GM13977 (cell line): ENCODE results near the gene CDPF1.

Source experiments
- DNase-seq: peaks from one replicate; pipeline ENCODE4 v3.0.0; 2012; ENCODE audit warnings: low spot score
- in situ Hi-C: fragments of 300-500 bp; cut with MboI; formaldehyde crosslinking; loops from one replicate; pipeline ENCODE4 v1.12.0; 2022; ENCODE audit warnings: low sequenced_read_pairs, low pct_unique_long_range_greater_than_20kb, mixed read lengths, inconsistent platforms; ENCODE audit not compliant: unreplicated experiment
- TF ChIP-seq, protein P1 (sequence below): IDR thresholded peaks from 2 replicates; pipeline ENCODE4 v1.5.1; 2012; ENCODE audit warnings: mild to moderate bottlenecking, control low read depth; ENCODE audit not compliant: insufficient read depth; ENCODE audit errors: extremely low read depth, missing control alignments

The CDPF1 gene

DNA sequence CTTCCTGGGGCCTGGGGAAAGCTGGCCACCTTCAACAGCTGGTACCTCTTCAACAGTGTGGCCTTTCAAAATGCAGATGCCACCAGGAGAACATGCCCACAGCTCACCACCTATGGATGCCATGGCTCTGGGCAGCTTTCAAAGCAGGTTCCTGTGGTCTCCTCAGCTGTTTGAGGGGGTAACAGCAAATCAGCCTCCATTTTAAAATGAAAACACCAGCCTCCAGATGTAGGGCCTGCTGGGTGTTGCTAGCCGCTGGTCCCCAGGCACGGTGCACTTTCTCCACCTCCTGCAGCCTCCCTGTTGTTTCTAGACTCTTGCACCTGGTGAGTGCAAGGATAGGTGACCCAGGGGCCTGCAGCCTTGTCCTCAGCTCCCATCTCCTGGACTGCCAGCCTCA lies 10.0 kb downstream of the CDPF1 start:
- in situ Hi-C loops: no loop called here
- no peak for DNase-seq
- TF ChIP-seq, protein P1, sequence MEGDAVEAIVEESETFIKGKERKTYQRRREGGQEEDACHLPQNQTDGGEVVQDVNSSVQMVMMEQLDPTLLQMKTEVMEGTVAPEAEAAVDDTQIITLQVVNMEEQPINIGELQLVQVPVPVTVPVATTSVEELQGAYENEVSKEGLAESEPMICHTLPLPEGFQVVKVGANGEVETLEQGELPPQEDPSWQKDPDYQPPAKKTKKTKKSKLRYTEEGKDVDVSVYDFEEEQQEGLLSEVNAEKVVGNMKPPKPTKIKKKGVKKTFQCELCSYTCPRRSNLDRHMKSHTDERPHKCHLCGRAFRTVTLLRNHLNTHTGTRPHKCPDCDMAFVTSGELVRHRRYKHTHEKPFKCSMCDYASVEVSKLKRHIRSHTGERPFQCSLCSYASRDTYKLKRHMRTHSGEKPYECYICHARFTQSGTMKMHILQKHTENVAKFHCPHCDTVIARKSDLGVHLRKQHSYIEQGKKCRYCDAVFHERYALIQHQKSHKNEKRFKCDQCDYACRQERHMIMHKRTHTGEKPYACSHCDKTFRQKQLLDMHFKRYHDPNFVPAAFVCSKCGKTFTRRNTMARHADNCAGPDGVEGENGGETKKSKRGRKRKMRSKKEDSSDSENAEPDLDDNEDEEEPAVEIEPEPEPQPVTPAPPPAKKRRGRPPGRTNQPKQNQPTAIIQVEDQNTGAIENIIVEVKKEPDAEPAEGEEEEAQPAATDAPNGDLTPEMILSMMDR: no peak

DNA sequence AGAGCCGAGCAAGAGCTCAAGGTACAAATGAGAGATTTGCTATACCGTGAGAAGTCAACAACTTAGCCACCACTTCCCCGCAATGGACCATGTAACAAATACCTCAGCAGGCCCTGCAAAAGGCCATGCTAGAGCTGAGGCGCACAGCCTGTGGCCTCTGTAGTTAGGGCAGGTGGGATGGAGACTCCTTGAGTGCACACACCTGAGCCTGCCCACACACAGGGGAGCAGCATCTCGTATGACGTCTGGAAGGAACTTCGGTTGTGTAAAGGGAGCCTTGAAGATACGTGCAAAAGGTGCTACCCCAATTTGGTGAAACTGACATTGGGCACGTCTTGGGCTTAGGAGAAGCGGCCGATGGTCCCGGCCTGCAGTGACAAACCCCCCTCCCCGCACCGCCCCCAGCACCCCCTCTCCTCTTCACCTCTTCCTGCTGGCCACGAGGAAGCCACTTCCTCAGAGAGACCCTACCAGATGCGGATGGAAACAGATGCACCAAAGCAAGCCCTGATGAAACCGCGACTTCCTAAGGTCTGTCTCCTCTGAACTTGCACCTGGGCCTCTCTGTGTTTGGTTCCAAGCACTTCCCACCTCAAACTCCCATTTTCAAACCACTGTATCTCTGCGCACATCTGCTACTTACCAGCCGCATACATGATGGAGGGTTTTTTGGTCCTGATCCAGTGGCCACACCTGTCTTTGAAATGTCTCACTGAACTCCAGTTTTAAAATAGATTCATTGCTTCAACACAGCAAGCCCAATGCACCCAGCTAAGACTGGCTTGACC lies 10.6 kb downstream of the CDPF1 start:
- in situ Hi-C loops: no loop called here
- no peak for DNase-seq
- TF ChIP-seq, protein P1: no peak

DNA sequence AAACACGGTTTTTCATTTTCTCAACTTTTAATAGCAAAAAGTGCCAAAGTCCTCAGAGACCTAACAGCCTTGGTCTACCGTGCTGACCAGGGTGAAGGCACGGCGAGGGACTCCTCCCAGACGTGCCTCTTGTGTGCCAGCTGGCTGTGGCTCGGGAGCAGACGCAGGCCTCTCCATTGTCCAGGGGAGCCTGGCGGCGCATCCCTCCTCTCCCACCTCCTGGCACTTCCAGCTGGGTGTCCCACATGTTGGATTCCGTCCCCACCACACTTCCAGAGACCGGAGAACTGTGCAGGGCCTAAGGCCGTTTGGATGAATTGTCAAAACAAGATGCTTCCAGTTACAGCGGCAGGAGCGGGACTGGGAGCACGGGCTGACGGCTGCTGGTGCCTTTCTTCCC lies 11.6 kb downstream of the CDPF1 start:
- TF ChIP-seq, protein P1: no peak
- DNase-seq: no peak
- in situ Hi-C loops: no loop called here

DNA sequence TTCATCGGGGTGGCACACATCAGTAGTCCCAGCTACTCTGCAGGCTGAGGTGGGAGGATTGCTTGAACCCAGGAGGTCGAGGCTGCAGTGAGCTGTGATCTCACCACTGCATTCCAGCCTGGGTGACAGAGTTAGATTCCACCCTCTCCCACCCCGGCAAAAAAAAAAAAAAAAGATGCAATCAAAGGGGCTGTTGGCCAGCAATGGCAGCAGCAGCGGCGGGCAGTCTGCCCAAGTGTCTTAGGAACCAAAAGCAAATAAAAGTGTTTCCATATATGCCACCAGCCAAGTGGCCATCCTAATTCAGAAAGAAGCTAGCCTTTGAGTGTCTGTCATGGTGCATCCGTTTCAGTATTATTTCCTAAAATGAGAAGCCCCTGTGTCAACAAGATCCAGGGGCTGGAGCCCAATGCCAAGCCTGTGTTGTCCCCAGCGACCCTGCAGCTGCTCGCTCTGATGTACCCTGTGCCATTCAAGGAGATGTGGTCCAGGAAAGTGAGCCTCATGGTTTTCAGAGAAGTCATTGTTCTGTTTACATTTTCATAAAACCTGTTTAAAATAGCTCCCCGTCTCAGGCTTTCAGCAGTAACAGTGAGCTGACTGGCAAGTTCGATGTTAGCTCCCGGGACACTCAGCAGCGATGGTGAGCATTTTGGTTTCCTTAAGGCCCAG lies 12.5 kb downstream of the CDPF1 start:
- in situ Hi-C loops: no loop called here
- TF ChIP-seq, protein P1: no peak
- no peak for DNase-seq

DNA sequence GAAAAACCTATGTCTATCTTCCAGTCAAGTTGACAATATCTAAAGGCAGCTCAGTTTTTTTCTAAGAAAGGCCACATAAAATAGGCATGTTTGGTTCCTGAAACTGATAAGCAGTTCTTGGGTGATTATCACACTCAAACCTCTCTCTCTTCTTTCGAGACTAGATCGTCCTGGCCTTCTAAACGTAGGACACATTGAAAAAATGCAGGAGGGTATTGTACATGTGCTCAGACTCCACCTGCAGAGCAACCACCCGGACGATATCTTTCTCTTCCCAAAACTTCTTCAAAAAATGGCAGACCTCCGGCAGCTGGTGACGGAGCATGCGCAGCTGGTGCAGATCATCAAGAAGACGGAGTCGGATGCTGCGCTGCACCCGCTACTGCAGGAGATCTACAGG lies 15.1 kb downstream of the CDPF1 start:
- in situ Hi-C loops: no loop called here
- TF ChIP-seq, protein P1: no peak
- DNase-seq: no peak

DNA sequence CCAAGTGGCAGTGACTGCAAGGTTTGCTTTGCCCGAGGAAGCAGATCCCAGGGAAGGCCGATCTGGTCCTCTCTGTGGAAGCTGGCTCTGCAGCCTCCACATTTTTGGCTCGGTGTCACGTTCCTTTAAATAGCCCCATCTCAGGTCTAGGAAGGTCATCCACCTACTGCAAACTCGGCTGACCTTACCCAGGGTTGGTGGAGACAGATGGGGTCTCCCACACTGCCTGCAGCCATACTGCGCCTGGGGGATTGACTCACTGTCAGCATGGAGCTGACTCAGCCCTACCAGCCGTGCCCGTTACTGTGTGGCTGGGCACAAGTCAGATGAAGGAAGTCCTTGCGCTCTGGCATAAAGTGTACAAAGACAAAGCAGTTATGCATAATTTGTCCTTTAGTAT lies 16.9 kb downstream of the CDPF1 start:
- DNase-seq: no peak
- in situ Hi-C loops: no loop called here
- TF ChIP-seq, protein P1: no peak
